ENCODE measurements around the gene PTGFRN. TPM values are rescaled to one million over a fixed set of nuclear protein-coding genes. Genes with fewer than 3 reads are reported as not detected.

The PTGFRN gene
- total and polyA plus RNA-seq, 2 experiments from 2014 or later = 17.4 to 32.7 TPM

DNA sequence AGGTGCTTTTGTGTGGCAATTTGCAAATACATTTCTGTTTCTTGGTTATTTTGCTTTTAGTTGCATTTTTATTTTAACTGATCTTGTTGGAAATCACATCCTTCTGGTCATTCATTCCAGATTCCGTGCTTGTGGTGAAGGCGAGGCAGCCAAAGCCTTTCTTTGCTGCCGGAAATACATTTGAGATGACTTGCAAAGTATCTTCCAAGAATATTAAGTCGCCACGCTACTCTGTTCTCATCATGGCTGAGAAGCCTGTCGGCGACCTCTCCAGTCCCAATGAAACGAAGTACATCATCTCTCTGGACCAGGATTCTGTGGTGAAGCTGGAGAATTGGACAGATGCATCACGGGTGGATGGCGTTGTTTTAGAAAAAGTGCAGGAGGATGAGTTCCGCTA lies 57.1 kb downstream of the PTGFRN start (continued):
- TF ChIP-seq, protein P1, sequence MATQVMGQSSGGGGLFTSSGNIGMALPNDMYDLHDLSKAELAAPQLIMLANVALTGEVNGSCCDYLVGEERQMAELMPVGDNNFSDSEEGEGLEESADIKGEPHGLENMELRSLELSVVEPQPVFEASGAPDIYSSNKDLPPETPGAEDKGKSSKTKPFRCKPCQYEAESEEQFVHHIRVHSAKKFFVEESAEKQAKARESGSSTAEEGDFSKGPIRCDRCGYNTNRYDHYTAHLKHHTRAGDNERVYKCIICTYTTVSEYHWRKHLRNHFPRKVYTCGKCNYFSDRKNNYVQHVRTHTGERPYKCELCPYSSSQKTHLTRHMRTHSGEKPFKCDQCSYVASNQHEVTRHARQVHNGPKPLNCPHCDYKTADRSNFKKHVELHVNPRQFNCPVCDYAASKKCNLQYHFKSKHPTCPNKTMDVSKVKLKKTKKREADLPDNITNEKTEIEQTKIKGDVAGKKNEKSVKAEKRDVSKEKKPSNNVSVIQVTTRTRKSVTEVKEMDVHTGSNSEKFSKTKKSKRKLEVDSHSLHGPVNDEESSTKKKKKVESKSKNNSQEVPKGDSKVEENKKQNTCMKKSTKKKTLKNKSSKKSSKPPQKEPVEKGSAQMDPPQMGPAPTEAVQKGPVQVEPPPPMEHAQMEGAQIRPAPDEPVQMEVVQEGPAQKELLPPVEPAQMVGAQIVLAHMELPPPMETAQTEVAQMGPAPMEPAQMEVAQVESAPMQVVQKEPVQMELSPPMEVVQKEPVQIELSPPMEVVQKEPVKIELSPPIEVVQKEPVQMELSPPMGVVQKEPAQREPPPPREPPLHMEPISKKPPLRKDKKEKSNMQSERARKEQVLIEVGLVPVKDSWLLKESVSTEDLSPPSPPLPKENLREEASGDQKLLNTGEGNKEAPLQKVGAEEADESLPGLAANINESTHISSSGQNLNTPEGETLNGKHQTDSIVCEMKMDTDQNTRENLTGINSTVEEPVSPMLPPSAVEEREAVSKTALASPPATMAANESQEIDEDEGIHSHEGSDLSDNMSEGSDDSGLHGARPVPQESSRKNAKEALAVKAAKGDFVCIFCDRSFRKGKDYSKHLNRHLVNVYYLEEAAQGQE (IDR thresholded peaks at IDR 0.05; ENCODE audit: unreplicated experiment) = no peak
- TF ChIP-seq EZH2 (IDR thresholded peaks at IDR 0.05; ENCODE audit: low read depth, unreplicated experiment) (no peak), ZNF331 (CRISPR knock-in tag; IDR thresholded peaks at IDR 0.05; ENCODE audit: low read depth) (no peak), JUNB (IDR thresholded peaks at IDR 0.05; ENCODE audit: unreplicated experiment) (no peak)

DNA sequence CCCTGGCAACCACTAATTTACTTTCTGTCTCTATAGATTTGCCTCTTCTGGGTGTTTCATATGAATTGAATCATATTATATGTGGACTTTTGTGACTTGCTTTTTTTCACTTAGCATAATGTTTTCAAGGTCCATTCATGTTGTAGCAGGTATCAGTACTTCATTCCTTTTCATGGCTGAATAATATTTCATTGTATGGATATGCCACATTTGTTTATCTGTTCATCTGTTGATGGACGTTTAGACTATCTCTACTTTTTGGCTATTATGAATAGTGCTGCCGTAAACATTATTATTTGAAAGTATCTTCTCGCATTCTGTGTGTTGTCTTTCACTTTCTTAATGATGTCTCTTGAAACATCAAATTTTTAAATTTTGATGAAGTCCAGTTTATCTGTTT lies 59.0 kb downstream of the PTGFRN start:
- no peaks in the 10 kb centered on the region for H3K27me3 Mint-ChIP-seq (ENCODE audit: insufficient read depth, low read depth, poor library complexity)
- no peaks in the 10 kb centered on the region for H3K9me2 ChIP-seq (ENCODE audit: insufficient read depth)
- H3K4me3 Mint-ChIP-seq = no peak overlapping the region
- ATAC-seq (no peak), DNase-seq (ENCODE audit: low spot score) (no peak)
- TF ChIP-seq, protein P2, sequence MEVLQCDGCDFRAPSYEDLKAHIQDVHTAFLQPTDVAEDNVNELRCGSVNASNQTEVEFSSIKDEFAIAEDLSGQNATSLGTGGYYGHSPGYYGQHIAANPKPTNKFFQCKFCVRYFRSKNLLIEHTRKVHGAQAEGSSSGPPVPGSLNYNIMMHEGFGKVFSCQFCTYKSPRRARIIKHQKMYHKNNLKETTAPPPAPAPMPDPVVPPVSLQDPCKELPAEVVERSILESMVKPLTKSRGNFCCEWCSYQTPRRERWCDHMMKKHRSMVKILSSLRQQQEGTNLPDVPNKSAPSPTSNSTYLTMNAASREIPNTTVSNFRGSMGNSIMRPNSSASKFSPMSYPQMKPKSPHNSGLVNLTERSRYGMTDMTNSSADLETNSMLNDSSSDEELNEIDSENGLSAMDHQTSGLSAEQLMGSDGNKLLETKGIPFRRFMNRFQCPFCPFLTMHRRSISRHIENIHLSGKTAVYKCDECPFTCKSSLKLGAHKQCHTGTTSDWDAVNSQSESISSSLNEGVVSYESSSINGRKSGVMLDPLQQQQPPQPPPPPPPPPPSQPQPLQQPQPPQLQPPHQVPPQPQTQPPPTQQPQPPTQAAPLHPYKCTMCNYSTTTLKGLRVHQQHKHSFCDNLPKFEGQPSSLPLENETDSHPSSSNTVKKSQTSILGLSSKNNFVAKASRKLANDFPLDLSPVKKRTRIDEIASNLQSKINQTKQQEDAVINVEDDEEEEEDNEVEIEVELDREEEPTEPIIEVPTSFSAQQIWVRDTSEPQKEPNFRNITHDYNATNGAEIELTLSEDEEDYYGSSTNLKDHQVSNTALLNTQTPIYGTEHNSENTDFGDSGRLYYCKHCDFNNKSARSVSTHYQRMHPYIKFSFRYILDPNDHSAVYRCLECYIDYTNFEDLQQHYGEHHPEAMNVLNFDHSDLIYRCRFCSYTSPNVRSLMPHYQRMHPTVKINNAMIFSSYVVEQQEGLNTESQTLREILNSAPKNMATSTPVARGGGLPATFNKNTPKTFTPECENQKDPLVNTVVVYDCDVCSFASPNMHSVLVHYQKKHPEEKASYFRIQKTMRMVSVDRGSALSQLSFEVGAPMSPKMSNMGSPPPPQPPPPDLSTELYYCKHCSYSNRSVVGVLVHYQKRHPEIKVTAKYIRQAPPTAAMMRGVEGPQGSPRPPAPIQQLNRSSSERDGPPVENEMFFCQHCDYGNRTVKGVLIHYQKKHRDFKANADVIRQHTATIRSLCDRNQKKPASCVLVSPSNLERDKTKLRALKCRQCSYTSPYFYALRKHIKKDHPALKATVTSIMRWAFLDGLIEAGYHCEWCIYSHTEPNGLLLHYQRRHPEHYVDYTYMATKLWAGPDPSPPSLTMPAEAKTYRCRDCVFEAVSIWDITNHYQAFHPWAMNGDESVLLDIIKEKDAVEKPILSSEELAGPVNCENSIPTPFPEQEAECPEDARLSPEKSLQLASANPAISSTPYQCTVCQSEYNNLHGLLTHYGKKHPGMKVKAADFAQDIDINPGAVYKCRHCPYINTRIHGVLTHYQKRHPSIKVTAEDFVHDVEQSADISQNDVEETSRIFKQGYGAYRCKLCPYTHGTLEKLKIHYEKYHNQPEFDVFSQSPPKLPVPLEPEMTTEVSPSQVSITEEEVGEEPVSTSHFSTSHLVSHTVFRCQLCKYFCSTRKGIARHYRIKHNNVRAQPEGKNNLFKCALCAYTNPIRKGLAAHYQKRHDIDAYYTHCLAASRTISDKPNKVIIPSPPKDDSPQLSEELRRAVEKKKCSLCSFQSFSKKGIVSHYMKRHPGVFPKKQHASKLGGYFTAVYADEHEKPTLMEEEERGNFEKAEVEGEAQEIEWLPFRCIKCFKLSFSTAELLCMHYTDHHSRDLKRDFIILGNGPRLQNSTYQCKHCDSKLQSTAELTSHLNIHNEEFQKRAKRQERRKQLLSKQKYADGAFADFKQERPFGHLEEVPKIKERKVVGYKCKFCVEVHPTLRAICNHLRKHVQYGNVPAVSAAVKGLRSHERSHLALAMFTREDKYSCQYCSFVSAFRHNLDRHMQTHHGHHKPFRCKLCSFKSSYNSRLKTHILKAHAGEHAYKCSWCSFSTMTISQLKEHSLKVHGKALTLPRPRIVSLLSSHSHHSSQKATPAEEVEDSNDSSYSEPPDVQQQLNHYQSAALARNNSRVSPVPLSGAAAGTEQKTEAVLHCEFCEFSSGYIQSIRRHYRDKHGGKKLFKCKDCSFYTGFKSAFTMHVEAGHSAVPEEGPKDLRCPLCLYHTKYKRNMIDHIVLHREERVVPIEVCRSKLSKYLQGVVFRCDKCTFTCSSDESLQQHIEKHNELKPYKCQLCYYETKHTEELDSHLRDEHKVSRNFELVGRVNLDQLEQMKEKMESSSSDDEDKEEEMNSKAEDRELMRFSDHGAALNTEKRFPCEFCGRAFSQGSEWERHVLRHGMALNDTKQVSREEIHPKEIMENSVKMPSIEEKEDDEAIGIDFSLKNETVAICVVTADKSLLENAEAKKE (CRISPR knock-in tag; IDR thresholded peaks at IDR 0.05) = no peak
- TF ChIP-seq, protein P3, sequence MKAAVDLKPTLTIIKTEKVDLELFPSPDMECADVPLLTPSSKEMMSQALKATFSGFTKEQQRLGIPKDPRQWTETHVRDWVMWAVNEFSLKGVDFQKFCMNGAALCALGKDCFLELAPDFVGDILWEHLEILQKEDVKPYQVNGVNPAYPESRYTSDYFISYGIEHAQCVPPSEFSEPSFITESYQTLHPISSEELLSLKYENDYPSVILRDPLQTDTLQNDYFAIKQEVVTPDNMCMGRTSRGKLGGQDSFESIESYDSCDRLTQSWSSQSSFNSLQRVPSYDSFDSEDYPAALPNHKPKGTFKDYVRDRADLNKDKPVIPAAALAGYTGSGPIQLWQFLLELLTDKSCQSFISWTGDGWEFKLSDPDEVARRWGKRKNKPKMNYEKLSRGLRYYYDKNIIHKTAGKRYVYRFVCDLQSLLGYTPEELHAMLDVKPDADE (IDR thresholded peaks at IDR 0.05) = no peak
- TF ChIP-seq EZH2phosphoT487 (IDR thresholded peaks at IDR 0.05; ENCODE audit: unreplicated experiment) (no peak), STAT1 (IDR thresholded peaks at IDR 0.05; ENCODE audit: unreplicated experiment) (no peak), JUNB (IDR thresholded peaks at IDR 0.05; ENCODE audit: unreplicated experiment) (no peak), ZNF114 (CRISPR knock-in tag; IDR thresholded peaks at IDR 0.05) (no peak), CREB1 (CRISPR knock-in tag; IDR thresholded peaks at IDR 0.05; ENCODE audit: low read depth) (no peak), EZH2 (IDR thresholded peaks at IDR 0.05; ENCODE audit: low read depth, unreplicated experiment) (no peak), POLR2AphosphoS5 (IDR thresholded peaks at IDR 0.05; ENCODE audit: low read depth) (no peak)
- TF ChIP-seq, protein P4, sequence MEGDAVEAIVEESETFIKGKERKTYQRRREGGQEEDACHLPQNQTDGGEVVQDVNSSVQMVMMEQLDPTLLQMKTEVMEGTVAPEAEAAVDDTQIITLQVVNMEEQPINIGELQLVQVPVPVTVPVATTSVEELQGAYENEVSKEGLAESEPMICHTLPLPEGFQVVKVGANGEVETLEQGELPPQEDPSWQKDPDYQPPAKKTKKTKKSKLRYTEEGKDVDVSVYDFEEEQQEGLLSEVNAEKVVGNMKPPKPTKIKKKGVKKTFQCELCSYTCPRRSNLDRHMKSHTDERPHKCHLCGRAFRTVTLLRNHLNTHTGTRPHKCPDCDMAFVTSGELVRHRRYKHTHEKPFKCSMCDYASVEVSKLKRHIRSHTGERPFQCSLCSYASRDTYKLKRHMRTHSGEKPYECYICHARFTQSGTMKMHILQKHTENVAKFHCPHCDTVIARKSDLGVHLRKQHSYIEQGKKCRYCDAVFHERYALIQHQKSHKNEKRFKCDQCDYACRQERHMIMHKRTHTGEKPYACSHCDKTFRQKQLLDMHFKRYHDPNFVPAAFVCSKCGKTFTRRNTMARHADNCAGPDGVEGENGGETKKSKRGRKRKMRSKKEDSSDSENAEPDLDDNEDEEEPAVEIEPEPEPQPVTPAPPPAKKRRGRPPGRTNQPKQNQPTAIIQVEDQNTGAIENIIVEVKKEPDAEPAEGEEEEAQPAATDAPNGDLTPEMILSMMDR (conservative IDR thresholded peaks at IDR 0.05; ENCODE audit: low read depth in 2 of 2) = no peak
- H3K36me3 ChIP-seq (ENCODE audit: insufficient read depth) = peaks cover 7% of the 10 kb centered on the region
- H4K20me1 ChIP-seq (replicated peaks; ENCODE audit: insufficient read depth) = no peaks in the 10 kb centered on the region
- no peaks in the 10 kb centered on the region for H3K79me2 ChIP-seq (replicated peaks; ENCODE audit: insufficient read depth)
- no peaks in the 10 kb centered on the region for H3F3A ChIP-seq (replicated peaks; ENCODE audit: low read depth)
- no peak overlapping the region for H2AFZ ChIP-seq
- no peaks in the 10 kb centered on the region for H3K4me1 ChIP-seq (ENCODE audit: insufficient read depth)
- H3K27ac Mint-ChIP-seq = no peak overlapping the region
- no peak overlapping the region for H3K27ac ChIP-seq (ENCODE audit: low read depth)
- no peaks in the 10 kb centered on the region; the same call in 1 of the 3 replicates for H3K4me1 Mint-ChIP-seq
- no peaks in the 10 kb centered on the region for H3K27me3 ChIP-seq (ENCODE audit: insufficient read depth)
- no peak overlapping the region for H3K4me3 ChIP-seq
- H3K36me3 Mint-ChIP-seq (ENCODE audit: low read depth) = peaks cover 39% of the 10 kb centered on the region
- peaks cover 9% of the 10 kb centered on the region for H3K9me3 Mint-ChIP-seq
- H3K4me2 ChIP-seq = no peak overlapping the region
